HG03442 (cell line): ENCODE measurements around the gene WWP2.
"Not testable (repeated sequence)": the region's sequence is repeated elsewhere in the genome, so short reads cannot be mapped to it uniquely, and the experiment has no call there.

Experiments used
- ATAC-seq: cut with Tn5 transposase; IDR thresholded peaks from one replicate; pipeline ENCODE4 v1.9.1; 2021; ENCODE audit warnings: mild to moderate bottlenecking, moderate library complexity; ENCODE audit not compliant: unreplicated experiment

Gene WWP2

DNA sequence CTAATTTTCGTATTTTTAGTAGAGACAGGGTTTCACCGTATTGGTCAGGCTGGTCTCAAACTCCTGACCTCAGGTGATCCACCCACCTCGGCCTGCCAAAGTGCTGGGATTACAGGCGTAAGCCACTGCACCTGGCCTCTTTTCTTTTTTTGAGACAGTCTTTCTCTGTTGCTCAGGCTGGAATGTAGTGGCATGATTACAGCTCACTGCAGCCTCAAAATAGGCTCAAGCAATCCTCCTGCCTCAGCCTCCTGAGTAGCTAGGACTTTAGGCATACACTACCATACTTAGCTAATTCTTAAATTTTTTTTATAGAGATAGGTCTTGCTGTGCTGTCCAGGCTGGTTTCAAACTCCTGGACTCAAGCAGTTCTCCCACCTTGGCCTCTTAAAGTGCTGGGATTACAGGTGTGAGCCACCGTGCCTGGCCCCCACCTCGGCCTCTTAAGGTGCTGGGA lies 29.3 kb downstream of the WWP2 start:
- ATAC-seq, result not testable (repeated sequence)

DNA sequence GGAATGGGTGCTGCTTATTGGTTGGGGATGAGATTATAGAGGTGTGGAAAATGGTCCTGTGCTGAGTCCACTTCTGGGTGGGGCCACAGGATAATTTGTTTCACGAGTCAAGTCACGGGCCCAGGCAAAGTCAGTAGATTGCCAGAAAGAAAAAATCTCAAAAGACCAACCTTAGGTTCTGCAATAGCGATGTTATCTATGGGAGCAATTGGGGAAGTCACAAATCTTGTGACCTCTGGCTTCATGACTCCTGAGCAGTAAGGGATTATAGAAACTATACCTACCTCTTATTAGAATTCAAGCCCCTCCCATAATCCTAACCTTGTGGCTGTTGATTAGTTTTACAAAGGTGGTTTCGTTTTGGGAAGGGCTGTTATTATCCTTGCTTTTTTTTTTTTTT lies 31.4 kb downstream of the WWP2 start:
- no peak for ATAC-seq

DNA sequence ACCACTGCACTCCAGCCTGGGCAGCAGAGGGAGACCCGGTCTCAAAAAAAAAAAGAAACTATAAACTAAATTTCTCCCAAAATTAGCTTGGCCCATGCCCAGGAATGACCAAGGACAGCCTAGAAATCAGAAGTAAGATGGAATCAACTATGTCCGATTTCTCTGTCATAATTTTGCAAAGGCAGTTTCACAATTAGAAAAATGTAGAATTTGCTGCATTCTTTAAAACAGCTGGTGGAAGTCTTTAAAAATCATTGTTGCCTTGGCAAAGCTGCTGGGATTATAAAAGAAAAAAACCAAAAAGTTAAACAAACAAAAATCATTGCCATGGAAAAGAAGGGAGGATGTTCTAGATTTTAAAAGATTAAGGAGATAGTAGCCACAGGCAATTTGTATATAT lies 32.4 kb downstream of the WWP2 start:
- no peak for ATAC-seq

DNA sequence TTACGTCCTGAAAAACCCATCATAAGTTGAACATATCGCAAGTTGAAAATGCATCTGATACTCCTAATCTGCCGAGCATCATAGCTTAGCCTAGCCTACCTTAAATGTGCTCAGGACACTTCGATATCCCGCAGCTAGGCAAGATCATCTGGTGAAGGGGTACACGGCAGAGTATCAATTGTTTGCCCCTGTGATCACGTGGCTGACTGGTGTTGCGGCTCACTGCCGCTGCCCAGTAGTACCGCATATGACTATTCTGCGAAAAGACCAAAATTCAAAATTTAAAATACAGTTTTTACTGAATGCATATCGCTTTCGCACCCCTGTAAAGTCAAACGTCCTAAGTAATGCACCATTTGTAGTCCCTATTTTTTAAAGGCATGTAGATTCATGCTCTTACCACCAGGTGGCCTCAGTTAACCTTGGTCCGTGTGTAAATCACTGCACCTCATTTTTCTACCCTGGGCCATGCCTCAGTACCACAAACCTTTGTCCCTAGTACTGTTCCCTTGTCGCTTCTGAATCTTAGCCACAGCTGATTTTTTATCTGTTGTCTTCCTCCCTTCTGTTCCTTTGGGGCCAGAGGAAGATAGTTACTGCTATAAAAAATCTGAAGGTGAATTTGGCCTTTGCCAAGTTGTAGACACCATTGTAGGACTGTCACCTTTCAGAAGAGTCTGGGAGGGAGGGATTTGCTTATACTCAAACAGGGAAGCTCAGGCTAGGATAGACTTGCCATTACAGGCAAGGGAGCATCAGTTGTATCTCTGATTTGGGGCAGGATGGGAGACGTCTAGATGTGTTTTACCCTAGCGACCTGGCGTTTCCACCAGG lies 34.4 kb downstream of the WWP2 start:
- ATAC-seq, result no peak

DNA sequence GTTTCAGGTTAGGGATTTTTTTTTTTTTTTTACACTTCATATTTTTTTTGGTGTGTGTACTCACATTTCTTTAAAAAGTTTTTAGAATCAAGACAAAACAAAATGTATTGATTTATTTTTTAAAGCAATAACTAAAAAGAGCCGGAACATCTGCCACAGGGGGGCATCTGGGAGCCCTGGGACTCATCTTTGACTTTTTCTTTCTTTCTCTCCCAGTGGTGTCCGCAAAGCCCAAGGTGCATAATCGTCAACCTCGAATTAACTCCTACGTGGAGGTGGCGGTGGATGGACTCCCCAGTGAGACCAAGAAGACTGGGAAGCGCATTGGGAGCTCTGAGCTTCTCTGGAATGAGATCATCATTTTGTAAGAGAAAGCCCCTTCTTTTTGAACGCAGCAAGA lies 36.3 kb downstream of the WWP2 start:
- ATAC-seq, result no peak

DNA sequence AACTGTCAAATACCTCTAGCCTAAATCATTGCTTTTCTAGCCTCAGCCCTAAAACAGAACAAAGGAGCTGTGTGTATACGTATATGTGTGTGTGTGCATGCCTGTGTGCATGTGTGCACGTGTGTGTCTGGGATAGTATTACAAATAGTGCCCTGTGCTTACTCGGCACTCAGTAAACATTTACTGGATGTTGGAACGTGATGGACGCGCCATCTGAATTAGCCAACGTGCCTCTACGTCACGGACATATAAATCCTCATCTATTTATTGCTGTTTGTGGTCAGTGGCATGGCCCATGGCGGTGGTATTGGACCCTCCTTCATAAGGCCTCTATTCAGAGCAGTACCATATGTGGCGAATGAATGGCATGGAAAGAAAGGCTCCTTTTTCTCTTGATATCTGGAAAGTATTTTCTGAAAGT lies 37.5 kb downstream of the WWP2 start:
- no peak for ATAC-seq

DNA sequence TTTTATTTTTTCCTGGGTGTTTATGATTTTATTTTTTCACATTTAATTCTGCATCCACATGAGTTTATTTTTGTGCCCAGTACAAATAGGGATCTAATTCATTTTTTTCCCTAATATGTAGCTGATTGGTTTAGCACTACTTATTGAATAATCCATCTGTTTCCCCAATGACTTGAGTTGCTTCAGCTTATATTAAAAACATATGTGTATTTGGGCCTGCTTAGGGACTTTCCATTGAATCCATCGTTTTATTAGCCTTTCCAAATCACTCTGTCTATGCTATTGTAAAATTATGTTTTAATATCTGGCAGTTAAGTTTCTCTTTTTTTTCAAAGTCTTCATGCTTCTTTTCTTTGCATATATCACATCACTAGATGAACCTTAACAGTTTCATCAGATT lies 42.2 kb downstream of the WWP2 start:
- ATAC-seq, result no peak

DNA sequence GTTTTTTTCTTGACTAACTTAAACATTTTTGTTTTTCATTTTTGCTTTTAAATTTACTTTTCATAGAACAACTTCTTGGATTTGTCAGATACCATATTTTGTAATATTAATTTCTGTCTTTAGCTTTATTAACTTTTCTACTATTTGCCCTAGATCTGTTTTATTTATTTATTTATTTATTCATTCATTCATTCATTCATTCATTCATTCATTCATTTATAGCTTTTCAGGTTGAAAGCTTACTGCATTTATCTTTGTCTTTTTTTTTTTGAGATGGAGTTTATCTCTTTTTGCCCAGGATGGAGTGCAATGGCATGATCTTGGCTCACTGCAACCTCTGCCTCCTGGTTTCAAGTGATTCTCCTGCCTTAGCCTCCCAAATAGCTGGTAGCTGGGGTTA lies 44.6 kb downstream of the WWP2 start:
- ATAC-seq, result not testable (repeated sequence)

DNA sequence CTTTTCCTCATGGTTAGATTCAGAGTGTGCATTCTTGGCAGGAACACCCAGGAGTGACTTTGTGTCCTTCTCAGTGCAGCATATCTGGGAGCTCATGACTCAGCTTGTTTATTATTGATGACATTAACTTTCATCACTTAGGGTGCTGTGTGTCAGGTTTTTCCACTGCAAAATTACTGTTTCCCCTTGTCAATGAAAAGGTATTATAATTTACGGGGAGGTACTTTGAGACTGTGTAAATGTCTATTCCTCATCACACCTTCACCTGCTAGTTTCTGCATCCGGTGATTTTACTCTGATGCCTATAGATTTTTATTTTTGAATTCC lies 50.5 kb downstream of the WWP2 start:
- ATAC-seq, result no peak

DNA sequence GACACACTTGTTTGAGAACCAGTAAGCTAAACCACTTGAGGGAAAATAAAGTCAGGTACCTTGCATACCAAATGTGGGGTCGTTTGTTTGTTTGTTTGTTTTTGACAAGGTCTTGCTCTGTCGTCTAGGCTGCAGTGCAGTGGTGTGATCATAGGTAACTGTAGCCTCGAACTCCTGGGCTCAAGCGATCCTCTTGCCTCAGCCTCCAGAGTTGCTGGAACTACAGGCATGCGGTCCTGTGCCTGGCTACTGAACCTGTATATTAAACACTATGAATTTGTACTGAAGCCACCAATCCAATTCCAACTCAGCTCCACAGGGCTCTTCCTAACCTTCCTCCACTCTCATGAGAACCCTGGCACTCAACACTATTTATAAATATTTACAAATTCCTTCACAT lies 51.9 kb downstream of the WWP2 start:
- ATAC-seq, result no peak

DNA sequence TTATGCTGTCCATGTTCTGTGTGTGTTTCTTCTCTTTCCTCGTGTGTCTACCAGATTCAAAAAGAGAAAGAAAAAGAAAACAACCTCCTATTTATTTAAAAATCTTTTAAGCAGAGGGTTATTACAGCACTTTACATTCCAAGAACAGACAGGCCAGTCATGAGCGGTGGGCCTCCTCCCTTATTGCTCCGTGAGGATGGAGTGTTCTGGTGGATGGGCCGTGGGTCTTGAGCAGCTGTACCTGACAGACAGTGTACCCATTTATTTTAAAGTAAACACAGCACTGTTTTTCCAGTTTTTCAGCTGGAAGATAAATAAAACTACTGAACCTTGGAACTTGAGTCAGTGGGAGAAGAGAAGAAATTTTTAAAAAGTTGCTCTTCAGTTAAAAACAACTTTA lies 52.4 kb downstream of the WWP2 start:
- ATAC-seq, result no peak

DNA sequence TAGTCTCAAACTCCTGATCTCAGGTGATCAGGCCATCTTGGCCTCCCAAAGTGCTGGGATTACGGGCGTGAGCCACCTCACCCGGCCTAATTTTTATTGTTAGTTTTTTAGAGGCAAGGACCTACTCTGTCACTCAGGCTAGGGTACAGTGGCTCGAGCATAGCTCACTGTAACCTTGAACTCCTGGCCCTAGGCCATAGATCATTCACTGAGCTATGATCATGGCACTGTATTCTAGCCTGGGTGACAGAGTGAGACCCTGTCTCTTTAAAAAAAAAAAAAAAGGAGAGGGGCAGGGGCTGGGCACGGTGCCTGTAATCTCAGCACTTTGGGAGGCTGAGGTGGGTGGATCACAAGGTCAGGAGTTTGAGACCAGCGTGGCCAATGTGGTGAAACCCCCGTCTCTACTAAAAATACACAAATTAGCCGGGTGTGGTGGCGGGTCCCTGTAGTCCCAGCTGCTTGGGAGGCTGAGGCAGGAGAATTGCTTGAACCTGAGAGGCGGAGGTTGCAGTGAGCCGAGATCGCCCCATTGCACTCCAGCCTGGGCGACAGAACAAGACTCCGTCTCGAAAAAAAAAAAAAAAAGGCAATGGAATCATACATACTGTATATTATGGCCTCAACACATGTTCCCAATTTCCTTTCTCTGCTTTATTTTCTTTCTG lies 53.2 kb downstream of the WWP2 start:
- ATAC-seq, result not testable (repeated sequence)

DNA sequence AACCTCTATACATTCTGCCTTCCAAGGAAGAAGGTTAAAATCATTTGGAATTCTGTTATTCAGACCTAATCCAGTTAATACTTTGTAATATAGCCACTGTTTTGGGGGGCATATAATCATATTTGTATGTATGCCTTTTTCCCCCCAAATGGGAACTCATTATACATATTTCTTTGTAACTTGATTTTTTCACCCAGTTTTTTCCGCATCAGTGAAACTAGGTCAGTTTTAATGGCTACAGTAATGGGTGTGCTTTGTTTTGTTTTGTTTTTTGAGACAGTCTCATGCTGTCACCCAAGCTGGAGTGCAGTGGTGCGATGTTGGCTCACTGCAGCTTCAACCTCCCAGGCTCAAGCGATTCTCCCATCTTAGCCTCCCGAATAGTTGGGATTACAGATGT lies 54.9 kb downstream of the WWP2 start:
- ATAC-seq, result no peak

DNA sequence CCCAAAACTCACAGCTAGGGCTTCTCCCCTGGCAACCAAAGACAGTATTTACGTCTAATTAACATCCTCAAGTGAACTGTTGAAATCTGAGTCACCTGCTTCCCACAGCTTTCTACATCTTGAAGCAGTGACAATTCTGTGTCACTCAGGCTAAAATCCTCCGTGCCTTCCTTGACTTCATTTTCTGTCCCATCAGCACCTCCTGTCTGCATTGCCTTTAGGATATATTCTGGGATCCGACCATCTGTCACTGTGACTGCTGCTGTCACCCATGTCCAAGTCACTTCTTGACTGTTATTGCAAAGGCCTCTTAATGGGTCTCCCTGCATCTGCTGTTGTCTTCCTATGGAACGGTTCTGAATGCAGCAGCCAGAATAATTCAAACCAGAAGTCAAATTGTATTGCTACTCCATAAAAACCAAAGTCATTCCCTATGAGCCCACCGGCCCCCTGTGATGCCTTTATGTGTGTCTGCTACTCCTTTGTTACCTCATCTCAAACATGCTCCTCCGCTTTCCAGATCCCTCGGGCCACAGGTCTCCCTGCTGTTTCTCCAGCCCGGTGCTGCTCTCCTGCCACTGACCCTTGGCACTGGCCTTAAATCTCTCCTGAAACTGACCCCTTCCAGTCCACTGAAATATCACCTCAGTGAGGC lies 56.9 kb downstream of the WWP2 start:
- ATAC-seq, result no peak

DNA sequence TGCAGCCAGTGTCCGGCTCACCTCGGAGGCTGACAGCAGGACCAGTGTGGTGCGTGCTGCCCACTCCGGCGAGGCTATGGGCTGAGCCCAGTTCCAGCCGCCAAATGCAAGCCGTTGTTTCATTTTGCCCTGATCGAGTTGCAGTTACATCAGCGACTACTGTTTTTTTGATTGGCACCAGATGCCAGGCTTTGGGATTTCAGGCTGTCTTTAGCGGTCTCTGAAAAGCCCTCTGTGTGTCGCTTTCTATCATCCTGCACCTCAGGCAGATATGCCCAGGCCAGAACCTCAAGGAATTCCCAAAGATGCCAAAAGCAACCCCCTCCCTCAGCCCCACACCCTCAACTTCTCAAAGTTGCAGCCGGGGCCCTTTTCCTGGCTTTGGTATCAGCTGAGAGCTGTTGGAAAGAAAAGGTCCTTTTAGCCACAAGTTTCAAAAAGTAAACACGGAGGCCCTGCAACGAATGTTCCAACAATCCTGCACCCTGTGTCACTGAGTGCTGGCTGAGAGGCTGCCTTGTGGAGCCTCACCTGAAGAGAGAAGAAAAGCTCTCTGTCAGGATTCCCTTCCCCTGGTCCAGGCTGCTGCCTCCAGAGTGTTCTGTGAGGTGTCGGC lies 58.9 kb downstream of the WWP2 start:
- ATAC-seq, result no peak

DNA sequence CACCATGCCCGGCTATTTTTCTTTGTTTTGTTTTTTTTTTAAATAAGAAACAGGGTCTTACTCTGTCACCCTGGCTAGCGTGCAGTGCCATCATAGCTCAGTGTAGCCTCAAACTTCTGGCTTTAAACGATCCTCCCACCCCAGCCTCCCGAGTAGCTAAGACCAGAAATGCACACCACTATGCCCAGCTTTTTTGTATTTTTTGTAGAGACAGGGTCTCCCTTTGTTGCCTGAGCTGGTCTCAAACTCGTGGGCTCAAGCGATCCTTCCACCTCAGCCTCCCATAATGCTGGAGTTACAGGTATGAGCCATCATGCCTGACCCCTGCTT lies 59.7 kb downstream of the WWP2 start:
- ATAC-seq, result no peak

DNA sequence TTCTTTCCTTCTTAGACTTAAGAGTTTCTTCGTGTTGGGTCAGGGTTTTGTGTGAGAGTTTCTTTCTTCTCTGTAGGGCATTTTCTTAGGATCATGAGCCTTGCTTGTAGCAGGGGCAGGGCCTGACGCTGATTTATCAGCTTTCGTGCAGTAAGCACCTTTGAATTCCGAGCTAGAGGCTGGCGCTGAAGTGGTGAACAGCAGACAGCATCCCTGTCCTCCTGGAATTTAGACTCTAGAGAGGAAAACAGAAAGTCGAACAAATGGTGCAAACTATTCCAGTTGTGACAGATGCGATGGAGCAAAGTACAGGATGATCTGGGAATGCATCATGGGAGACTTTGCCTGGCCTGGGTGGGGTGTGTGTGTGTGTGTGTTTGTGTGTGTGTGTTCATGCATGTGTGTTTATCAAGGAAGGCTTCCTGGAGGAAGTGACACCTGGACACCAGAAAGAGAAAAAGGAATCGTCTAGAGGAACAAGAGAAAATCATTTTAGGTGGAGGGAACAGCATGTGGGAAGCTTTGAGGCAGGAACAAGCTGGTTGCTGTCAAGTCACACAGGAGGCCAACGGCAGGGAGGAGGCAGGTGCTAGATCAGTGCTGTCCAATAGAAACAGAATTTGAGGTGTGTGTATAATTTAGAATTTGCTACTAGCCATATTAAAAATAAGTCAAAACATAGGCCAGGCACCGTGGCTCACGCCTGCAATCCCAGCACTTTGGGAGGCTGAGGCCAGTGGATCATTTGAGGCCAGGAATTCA lies 60.2 kb downstream of the WWP2 start:
- ATAC-seq, result no peak

DNA sequence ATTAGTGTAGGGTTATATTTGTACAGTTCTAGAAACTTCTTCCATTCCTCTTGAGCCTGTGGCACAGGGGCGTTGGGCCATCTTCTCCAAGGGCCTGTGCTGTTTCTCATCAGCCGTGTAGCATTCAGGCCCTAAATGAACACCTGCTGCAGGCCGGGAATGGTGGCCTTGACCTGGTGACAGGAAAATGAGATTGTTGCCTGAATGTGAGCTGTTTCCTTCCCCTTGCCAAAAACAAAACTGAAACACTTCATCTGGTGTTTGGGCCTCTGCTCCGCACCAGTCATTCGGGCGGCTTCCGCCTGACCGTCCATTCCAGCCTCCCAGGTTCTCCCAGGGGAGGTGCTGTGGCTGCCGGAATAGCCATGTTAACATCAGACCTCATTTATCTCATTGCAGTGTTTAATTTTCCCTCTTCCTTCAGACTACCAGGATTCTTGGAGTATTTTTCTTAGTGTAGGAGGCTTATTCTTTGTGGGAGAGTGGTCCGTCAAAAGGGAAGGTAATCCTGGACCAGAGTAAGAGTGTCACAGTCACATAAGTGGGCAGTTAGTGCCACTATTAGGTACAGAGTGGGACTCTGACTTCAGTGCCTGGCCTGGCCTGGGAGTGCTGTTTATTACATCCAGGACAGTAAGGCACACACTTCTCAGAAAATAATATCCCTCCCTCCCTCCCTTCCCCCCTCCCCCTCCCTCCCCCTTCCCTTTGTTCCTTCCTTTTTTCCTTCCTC lies 61.9 kb downstream of the WWP2 start:
- peak; percentile 81 for ATAC-seq

DNA sequence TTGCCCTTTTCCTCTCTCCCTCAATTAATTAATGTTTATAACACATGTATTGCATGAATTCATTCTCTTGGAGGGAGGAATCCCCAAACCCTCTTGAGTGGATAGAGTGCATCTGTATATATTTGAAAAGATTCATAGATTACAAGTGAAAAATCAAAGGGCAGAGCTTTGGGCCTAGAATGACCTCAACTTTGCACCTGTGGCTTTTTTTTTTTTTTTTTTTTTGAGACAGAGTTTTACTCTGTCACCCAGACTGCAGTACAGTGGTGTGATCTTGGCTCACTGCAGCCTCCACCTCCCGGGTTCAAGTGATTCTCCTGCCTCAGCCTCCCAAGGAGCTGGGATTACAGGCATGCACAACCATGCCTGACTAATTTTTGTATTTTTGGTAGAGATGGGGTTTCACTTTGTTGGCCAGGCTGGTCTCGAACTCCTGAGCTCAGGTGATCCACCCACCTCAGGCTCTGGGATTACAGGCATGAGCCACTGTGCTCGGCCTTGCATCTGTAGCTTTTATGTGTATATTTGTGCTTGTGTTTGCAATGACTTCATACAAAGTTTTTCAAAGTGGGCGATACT lies 62.5 kb downstream of the WWP2 start:
- ATAC-seq, result not testable (repeated sequence)

DNA sequence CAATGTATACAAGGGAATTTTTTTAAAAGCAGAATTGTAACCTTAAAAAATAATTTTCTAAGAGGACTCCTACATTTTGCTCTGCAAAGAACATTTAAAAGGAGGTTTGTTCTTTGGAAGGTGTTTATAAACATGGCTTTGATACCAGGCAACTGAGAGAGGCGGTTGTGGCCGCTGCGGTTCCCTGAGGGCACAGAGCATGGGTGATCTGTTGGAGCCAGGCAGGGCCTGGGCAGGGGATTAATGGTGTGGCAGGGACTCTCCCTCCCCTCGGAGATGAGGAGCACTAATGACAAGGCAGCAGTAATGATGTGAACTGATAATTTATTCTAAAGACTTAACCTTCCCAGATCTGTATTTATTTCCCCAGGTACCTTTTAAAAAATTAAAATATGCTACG lies 65.4 kb downstream of the WWP2 start:
- no peak for ATAC-seq
